GM23338 (cell line): ENCODE data around the gene OSBPL6.

Experiments
- EZH2 ChIP-seq: fragments of 200-600 bp; sonication (generic); IDR thresholded peaks from one replicate; pipeline ENCODE4 v1.8.0; 2017; ENCODE audit warnings: antibody characterized with exemption, mild to moderate bottlenecking, low read depth; ENCODE audit not compliant: unreplicated experiment
- POLR2AphosphoS5 ChIP-seq: IDR thresholded peaks from 2 replicates; pipeline ENCODE4 v1.6.1; 2016; ENCODE audit warnings: antibody characterized with exemption, low read depth
- TF ChIP-seq, protein P1 (sequence below), 2 experiments: fragments of 200-600 bp in 1 of 2; sonication (generic) in 1 of 2; conservative IDR thresholded peaks; 2 replicates each; pipeline versions ENCODE4 v1.5.1 to v1.6.1; 2016 to 2017; ENCODE audit warnings: antibody characterized with exemption in 2 of 2, low read depth in 2 of 2, mild to moderate bottlenecking in 2 of 2, moderate library complexity in 1 of 2

- TF ChIP-seq, protein P1, sequence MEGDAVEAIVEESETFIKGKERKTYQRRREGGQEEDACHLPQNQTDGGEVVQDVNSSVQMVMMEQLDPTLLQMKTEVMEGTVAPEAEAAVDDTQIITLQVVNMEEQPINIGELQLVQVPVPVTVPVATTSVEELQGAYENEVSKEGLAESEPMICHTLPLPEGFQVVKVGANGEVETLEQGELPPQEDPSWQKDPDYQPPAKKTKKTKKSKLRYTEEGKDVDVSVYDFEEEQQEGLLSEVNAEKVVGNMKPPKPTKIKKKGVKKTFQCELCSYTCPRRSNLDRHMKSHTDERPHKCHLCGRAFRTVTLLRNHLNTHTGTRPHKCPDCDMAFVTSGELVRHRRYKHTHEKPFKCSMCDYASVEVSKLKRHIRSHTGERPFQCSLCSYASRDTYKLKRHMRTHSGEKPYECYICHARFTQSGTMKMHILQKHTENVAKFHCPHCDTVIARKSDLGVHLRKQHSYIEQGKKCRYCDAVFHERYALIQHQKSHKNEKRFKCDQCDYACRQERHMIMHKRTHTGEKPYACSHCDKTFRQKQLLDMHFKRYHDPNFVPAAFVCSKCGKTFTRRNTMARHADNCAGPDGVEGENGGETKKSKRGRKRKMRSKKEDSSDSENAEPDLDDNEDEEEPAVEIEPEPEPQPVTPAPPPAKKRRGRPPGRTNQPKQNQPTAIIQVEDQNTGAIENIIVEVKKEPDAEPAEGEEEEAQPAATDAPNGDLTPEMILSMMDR (conservative IDR thresholded peaks at IDR 0.05; ENCODE audit: low read depth in 2 of 2) = no peak
- no peak for TF ChIP-seq POLR2AphosphoS5
- TF ChIP-seq EZH2 = no peak
Measured at GRCh38 chr2:178425255-178425827, 231.0 kb downstream of the OSBPL6 start.
